SK-N-SH (cell line): ENCODE measurements around the gene SURF6. TPM values are rescaled to one million over a fixed set of nuclear protein-coding genes. Genes with fewer than 3 reads are reported as not detected.

ENCODE experiments used
- CTCF ChIA-PET: fragments of 300-600, 350-600 bp; formaldehyde crosslinking; extraction: SDS; loops from one replicate; lab custom pipeline; 2021; lab: Yijun Ruan, JAX
- POLR2A ChIA-PET: fragments of 350-600 bp; sonication (Branson Sonifier 250); formaldehyde crosslinking; extraction: SDS; loops from one replicate; lab custom pipeline; 2020; ENCODE audit warnings: antibody characterized with exemption, inconsistent platforms; lab: Yijun Ruan, JAX
- DNase-seq: peaks from one replicate; pipeline ENCODE4 v3.0.0; 2012
- H2AFZ ChIP-seq: fragments of 200-600 bp; sonication (generic); 2 replicates; pipeline ENCODE4 v1.8.1; 2016; ENCODE audit warnings: antibody characterized with exemption, mild to moderate bottlenecking, low read depth
- H3F3A ChIP-seq: fragments of 200-600 bp; sonication (generic); replicated peaks from 2 replicates; pipeline ENCODE3; 2016; ENCODE audit warnings: antibody characterized with exemption, mild to moderate bottlenecking; ENCODE audit not compliant: insufficient read depth
- H3K27ac ChIP-seq, 2 experiments: fragments of 200-500 bp in 1 of 2; fragments of 200-600 bp in 1 of 2; sonication (Bioruptor generic) in 1 of 2; sonication (generic), shearing (Covaris generic) in 1 of 2; 2 replicates each; pipeline versions ENCODE4 v1.5.1 to v1.6.1; 2014 to 2016; ENCODE audit warnings: low read depth in 2 of 2, inconsistent platforms in 1 of 2, low read length in 1 of 2, mild to moderate bottlenecking in 1 of 2, mixed read lengths in 1 of 2
- H3K27me3 ChIP-seq: fragments of 200-600 bp; sonication (generic), shearing (Covaris generic); 2 replicates; pipeline ENCODE4 v1.6.1; 2016; ENCODE audit warnings: mixed run types; ENCODE audit not compliant: insufficient read depth
- H3K36me3 ChIP-seq, 2 experiments: fragments of 200-500 bp in 1 of 2; fragments of 200-600 bp in 1 of 2; sonication (Bioruptor generic) in 1 of 2; sonication (generic) in 1 of 2; replicated peaks in 1 of 2; 2 replicates each; pipeline versions ENCODE3 to v1.5.1; 2014 to 2016; ENCODE audit warnings: low read length in 1 of 2, mild to moderate bottlenecking in 1 of 2; ENCODE audit not compliant: insufficient read depth in 2 of 2, control insufficient read depth in 1 of 2
- H3K4me1 ChIP-seq, 2 experiments: fragments of 200-500 bp in 1 of 2; fragments of 200-600 bp in 1 of 2; sonication (Bioruptor generic) in 1 of 2; sonication (generic), shearing (Covaris generic) in 1 of 2; 2 replicates each; pipeline versions ENCODE4 v1.5.1 to v1.6.1; 2014 to 2016; ENCODE audit warnings: low read depth in 1 of 2, low read length in 1 of 2, mixed run types in 1 of 2; ENCODE audit not compliant: insufficient read depth in 2 of 2, control insufficient read depth in 1 of 2
- H3K4me2 ChIP-seq: fragments of 200-600 bp; sonication (generic), shearing (Covaris generic); 2 replicates; pipeline ENCODE4 v1.6.1; 2017; ENCODE audit warnings: mixed run types
- H3K4me3 ChIP-seq, 2 experiments: fragments of 200-500 bp in 1 of 2; fragments of 200-600 bp in 1 of 2; sonication (Bioruptor generic) in 1 of 2; sonication (generic), shearing (Covaris generic) in 1 of 2; 2 replicates each; pipeline versions ENCODE4 v1.5.1 to v1.8.1; 2014 to 2016; ENCODE audit warnings: low read depth in 2 of 2, inconsistent platforms in 1 of 2, low read length in 1 of 2, mild to moderate bottlenecking in 1 of 2, mixed read lengths in 1 of 2, moderate library complexity in 1 of 2
- H3K79me2 ChIP-seq: fragments of 200-600 bp; sonication (generic); 2 replicates; pipeline ENCODE4 v1.8.1; 2017; ENCODE audit warnings: mild to moderate bottlenecking; ENCODE audit not compliant: insufficient read depth
- H3K9ac ChIP-seq: fragments of 200-600 bp; sonication (generic); 2 replicates; pipeline ENCODE4 v1.6.1; 2017; ENCODE audit warnings: mixed run types
- H3K9me2 ChIP-seq: fragments of 200-600 bp; sonication (generic); 2 replicates; pipeline ENCODE4 v1.6.1; 2017; ENCODE audit warnings: mixed run types
- H3K9me3 ChIP-seq: fragments of 200-600 bp; sonication (generic); 2 replicates; pipeline ENCODE4 v1.6.1; 2017; ENCODE audit warnings: mixed run types, mild to moderate bottlenecking, moderate library complexity
- H4K20me1 ChIP-seq: fragments of 200-600 bp; sonication (generic); 2 replicates; pipeline ENCODE4 v1.6.1; 2017; ENCODE audit warnings: mild to moderate bottlenecking, mixed run types; ENCODE audit not compliant: insufficient read depth
- CHD2 ChIP-seq: fragments of 150-350 bp; IDR thresholded peaks from 2 replicates; pipeline ENCODE4 v1.6.1; 2018; ENCODE audit warnings: low read length; ENCODE audit not compliant: partially characterized antibody
- FOXJ3 ChIP-seq: sonication (generic); formaldehyde crosslinking; IDR thresholded peaks from 2 replicates; pipeline ENCODE4 v1.5.1; 2020; ENCODE audit warnings: mild to moderate bottlenecking, missing genetic modification reagents
- JUND ChIP-seq: IDR thresholded peaks from 2 replicates; pipeline ENCODE4 v1.4.0; 2012
- POLR2AphosphoS5 ChIP-seq: IDR thresholded peaks from 2 replicates; pipeline ENCODE4 v1.6.1; 2012; ENCODE audit warnings: low read depth, low read length
- RAD21 ChIP-seq: IDR thresholded peaks from 2 replicates; pipeline ENCODE4 v1.6.1; 2012; ENCODE audit warnings: mild to moderate bottlenecking, low read length
- RFX5 ChIP-seq: IDR thresholded peaks from 2 replicates; pipeline ENCODE4 v1.6.1; 2012; ENCODE audit warnings: mild to moderate bottlenecking, improper control_type of control experiment, low read length
- SIN3A ChIP-seq: IDR thresholded peaks from 2 replicates; pipeline ENCODE4 v1.6.1; 2012; ENCODE audit warnings: low read depth, mild to moderate bottlenecking, low read length, moderate library complexity, borderline replicate concordance
- SMC3 ChIP-seq: IDR thresholded peaks from 2 replicates; pipeline ENCODE4 v1.6.1; 2012; ENCODE audit warnings: low read depth, low read length, improper control_type of control experiment
- TCF12 ChIP-seq: IDR thresholded peaks from 2 replicates; pipeline ENCODE4 v1.4.0; 2012
- YY1 ChIP-seq: IDR thresholded peaks from 2 replicates; pipeline ENCODE4 v1.4.0; 2012; ENCODE audit warnings: low read depth, mild to moderate bottlenecking
- WGBS: methylation state at CpG from one replicate; pipeline ENCODE4 v1.1.6; 2017; ENCODE audit warnings: low lambda C conversion rate; 5-methylcytosine and 5-hydroxymethylcytosine counted together
- polyA plus RNA-seq, 3 experiments: library from polyadenylated mRNA; depleted of rRNA; stranded (reverse); fragments of >200 nt; gene quantifications; 2 replicates each; pipeline ENCODE4 v1.2.3, GENCODE V29; 2012
- TF ChIP-seq, protein P1 (sequence below): IDR thresholded peaks from 2 replicates; pipeline ENCODE4; 2012
- TF ChIP-seq, protein P2 (sequence below): IDR thresholded peaks from 2 replicates; pipeline ENCODE4 v1.6.1; 2012; ENCODE audit warnings: mild to moderate bottlenecking, low read depth, low read length, moderate library complexity
- TF ChIP-seq, protein P3 (sequence below): fragments of 150-350 bp; IDR thresholded peaks from 2 replicates; pipeline ENCODE4 v1.6.1; 2017; ENCODE audit warnings: antibody characterized with exemption, low read length, low read depth, borderline replicate concordance

SURF6 gene
- polyA plus RNA-seq, 1 of the 3 experiments (the other 2 are of a cell fraction): 44.5 TPM

DNA sequence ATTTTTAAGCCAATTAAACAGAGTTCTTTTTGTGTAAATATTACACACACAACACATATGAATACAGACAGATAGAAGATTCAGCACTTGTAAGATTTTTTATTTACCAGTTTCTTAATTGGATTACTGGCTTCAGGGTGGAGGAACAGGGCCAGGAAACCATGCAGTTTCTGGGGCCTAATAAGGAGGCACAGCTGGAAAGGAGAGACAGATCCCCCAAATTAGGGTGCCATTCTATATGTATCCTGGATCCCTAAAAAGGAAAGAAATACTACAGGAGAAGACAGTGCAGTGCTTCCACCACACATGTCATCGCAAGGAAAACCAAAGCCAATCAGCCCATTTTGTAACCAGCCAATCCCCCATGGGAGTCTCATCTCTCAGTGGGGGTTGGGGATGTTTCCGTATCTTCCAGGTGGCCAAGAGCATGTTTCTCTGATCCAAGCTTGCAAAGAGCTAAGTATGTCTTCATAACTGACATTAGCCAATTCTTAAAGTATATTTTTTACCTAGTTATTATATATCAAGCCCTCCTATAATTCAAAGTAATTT lies 45.2 kb downstream of the SURF6 start:
- no peak for TF ChIP-seq YY1
- TF ChIP-seq FOXJ3 (CRISPR knock-in tag): no peak
- no peak for TF ChIP-seq TCF12
- no peak for TF ChIP-seq SMC3
- no peak for TF ChIP-seq POLR2AphosphoS5
- no peak for TF ChIP-seq RFX5
- no peak for TF ChIP-seq RAD21
- no peak for TF ChIP-seq CHD2
- TF ChIP-seq JUND: no peak
- TF ChIP-seq, all 33 proteins: peak for 0
- H3K9me2 ChIP-seq: no peaks in the 10 kb centered on the region

DNA sequence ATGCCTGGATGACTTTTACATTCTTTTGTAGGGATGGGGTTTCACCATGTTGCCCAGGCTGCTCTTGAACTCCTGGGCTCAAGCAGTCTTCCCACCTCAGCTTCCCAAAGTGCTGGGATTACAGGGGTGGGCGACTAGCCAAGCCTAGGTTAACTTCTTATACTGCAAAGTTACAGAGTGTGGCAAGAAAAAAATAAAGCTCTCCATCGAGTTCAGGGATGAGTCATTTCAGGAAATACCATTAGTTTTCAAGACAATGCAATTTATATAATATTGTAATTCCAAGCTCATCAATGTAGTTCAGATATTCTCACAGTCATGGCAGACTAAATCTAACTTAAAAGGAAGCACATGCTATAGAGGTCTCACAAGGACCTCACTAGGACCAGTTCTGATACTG lies 49.5 kb downstream of the SURF6 start:
- H3K4me3 ChIP-seq: no peak overlapping the region
- H3F3A ChIP-seq: no peaks in the 10 kb centered on the region
- no peak overlapping the region for H3K9ac ChIP-seq
- 0% methylated on average over 2 of the region's 2 CpGs for WGBS
- no peak overlapping the region for H2AFZ ChIP-seq
- POLR2A ChIA-PET: no interaction called here
- H3K4me1 ChIP-seq: no peaks in the 10 kb centered on the region
- no peak overlapping the region for H3K4me2 ChIP-seq
- no peak overlapping the region for H3K27ac ChIP-seq
- H3K9me2 ChIP-seq: no peaks in the 10 kb centered on the region
- CTCF ChIA-PET: interaction anchor here (0.9 kb wide), 1 partner anchor 18 kb away, joined by 4 read pairs; no protein-coding TSS in a partner anchor
- DNase-seq: no peak
- no peaks in the 10 kb centered on the region for H4K20me1 ChIP-seq
- peaks cover 8% of the 10 kb centered on the region; the same call in 1 of the 2 replicates for H3K27me3 ChIP-seq
- no peaks in the 10 kb centered on the region for H3K36me3 ChIP-seq
- H3K79me2 ChIP-seq: no peaks in the 10 kb centered on the region
- TF ChIP-seq, protein P1, sequence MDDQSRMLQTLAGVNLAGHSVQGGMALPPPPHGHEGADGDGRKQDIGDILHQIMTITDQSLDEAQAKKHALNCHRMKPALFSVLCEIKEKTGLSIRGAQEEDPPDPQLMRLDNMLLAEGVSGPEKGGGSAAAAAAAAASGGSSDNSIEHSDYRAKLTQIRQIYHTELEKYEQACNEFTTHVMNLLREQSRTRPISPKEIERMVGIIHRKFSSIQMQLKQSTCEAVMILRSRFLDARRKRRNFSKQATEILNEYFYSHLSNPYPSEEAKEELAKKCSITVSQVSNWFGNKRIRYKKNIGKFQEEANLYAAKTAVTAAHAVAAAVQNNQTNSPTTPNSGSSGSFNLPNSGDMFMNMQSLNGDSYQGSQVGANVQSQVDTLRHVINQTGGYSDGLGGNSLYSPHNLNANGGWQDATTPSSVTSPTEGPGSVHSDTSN: no peak
- TF ChIP-seq, protein P2, sequence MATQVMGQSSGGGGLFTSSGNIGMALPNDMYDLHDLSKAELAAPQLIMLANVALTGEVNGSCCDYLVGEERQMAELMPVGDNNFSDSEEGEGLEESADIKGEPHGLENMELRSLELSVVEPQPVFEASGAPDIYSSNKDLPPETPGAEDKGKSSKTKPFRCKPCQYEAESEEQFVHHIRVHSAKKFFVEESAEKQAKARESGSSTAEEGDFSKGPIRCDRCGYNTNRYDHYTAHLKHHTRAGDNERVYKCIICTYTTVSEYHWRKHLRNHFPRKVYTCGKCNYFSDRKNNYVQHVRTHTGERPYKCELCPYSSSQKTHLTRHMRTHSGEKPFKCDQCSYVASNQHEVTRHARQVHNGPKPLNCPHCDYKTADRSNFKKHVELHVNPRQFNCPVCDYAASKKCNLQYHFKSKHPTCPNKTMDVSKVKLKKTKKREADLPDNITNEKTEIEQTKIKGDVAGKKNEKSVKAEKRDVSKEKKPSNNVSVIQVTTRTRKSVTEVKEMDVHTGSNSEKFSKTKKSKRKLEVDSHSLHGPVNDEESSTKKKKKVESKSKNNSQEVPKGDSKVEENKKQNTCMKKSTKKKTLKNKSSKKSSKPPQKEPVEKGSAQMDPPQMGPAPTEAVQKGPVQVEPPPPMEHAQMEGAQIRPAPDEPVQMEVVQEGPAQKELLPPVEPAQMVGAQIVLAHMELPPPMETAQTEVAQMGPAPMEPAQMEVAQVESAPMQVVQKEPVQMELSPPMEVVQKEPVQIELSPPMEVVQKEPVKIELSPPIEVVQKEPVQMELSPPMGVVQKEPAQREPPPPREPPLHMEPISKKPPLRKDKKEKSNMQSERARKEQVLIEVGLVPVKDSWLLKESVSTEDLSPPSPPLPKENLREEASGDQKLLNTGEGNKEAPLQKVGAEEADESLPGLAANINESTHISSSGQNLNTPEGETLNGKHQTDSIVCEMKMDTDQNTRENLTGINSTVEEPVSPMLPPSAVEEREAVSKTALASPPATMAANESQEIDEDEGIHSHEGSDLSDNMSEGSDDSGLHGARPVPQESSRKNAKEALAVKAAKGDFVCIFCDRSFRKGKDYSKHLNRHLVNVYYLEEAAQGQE: no peak
- no peak for TF ChIP-seq SIN3A
- TF ChIP-seq, protein P3, sequence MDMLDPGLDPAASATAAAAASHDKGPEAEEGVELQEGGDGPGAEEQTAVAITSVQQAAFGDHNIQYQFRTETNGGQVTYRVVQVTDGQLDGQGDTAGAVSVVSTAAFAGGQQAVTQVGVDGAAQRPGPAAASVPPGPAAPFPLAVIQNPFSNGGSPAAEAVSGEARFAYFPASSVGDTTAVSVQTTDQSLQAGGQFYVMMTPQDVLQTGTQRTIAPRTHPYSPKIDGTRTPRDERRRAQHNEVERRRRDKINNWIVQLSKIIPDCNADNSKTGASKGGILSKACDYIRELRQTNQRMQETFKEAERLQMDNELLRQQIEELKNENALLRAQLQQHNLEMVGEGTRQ: no peak
- no peaks in the 10 kb centered on the region; the same call in 1 of the 2 replicates for H3K9me3 ChIP-seq

More for the DNA sequence above, 45.2 kb downstream of the SURF6 start:
- 33% methylated on average over 2 of the region's 2 CpGs for WGBS
- POLR2A ChIA-PET: no interaction called here
- Histone ChIP-seq H3F3A (no peaks in the 10 kb centered on the region), H2AFZ (no peak overlapping the region), H3K9me3 (no peaks in the 10 kb centered on the region; the same call in 1 of the 2 replicates), H3K79me2 (no peaks in the 10 kb centered on the region), H3K4me2 (no peak overlapping the region), H3K4me1 (no peaks in the 10 kb centered on the region), H3K36me3 (no peaks in the 10 kb centered on the region), H3K27ac (no peak overlapping the region), H3K9ac (no peak overlapping the region), H4K20me1 (no peaks in the 10 kb centered on the region), H3K4me3 (no peak overlapping the region; a peak in 1 of 4 replicates), H3K27me3 (peaks cover 8% of the 10 kb centered on the region; the same call in 1 of the 2 replicates)
- DNase-seq: no peak
- CTCF ChIA-PET: interaction anchor here (0.8 to 1.4 kb wide), 4 partner anchors 9 to 313 kb away, joined by 3 to 4 read pairs (median 3); no protein-coding TSS in a partner anchor
